ENCODE results near the gene KREMEN1. TPM values are rescaled to one million over a fixed set of nuclear protein-coding genes. Genes with fewer than 3 reads are reported as not detected.
A peak's percentile ranks its signal among the peaks of the same experiment; 100 is the strongest.
"Not testable (repeated sequence)": the region's sequence is repeated elsewhere in the genome, so short reads cannot be mapped to it uniquely, and the experiment has no call there.

Gene KREMEN1
- total and polyA plus RNA-seq, 5 donors from 2014 or later, result 0.10 TPM; not detected in 4

- H3K27me3 Mint-ChIP-seq, result peaks cover 37% of the 10 kb centered on the region
- peak overlapping the region in 2 of 4 donors; percentile 50 to 73 for H3K4me3 Mint-ChIP-seq
- peaks cover 0 to 13% (median 6%) of the 10 kb centered on the region in 4 donors for H3K4me1 Mint-ChIP-seq
- Histone ChIP-seq H3K27ac (ENCODE audit: insufficient read depth, low read length, poor library complexity, severe bottlenecking) (no peak overlapping the region), H3K36me3 (ENCODE audit: control insufficient read depth, insufficient read depth, low read length) (no peaks in the 10 kb centered on the region), H3K4me3 (ENCODE audit: low read depth, low read length) (no peak overlapping the region), H3K27me3 (ENCODE audit: control insufficient read depth, insufficient read depth, low read length) (peaks cover 9% of the 10 kb centered on the region), H3K4me1 (ENCODE audit: control insufficient read depth, insufficient read depth, low read length, poor library complexity, severe bottlenecking) (peaks cover 6% of the 10 kb centered on the region), H3K9me3 (ENCODE audit: control insufficient read depth in 2 of 2, low read length in 2 of 2) (no peaks in the 10 kb centered on the region)
- H3K9me3 Mint-ChIP-seq, result no peaks in the 10 kb centered on the region
- H3K36me3 Mint-ChIP-seq, result no peaks in the 10 kb centered on the region
- no peak for DNase-seq
- ATAC-seq (ENCODE audit: low read depth in 2 of 2), result no peak
- no peak overlapping the region for H3K27ac Mint-ChIP-seq
These were observed 42.1 kb upstream of the KREMEN1 start for GRCh38 chr22:29030618-29031226.

GRCh38 chr22:29031227-29032011 is 41.4 kb upstream of the KREMEN1 start:
- peak overlapping the region in 1 of 4 donors; percentile 73 for H3K4me3 Mint-ChIP-seq
- peaks cover 37% of the 10 kb centered on the region for H3K27me3 Mint-ChIP-seq
- peaks cover 0 to 13% (median 7%) of the 10 kb centered on the region in 4 donors for H3K4me1 Mint-ChIP-seq
- Histone ChIP-seq H3K4me3 (ENCODE audit: low read depth, low read length) (no peak overlapping the region), H3K36me3 (ENCODE audit: control insufficient read depth, insufficient read depth, low read length) (no peaks in the 10 kb centered on the region), H3K4me1 (ENCODE audit: control insufficient read depth, insufficient read depth, low read length, poor library complexity, severe bottlenecking) (peaks cover 6% of the 10 kb centered on the region), H3K27ac (ENCODE audit: insufficient read depth, low read length, poor library complexity, severe bottlenecking) (no peak overlapping the region), H3K27me3 (ENCODE audit: control insufficient read depth, insufficient read depth, low read length) (peaks cover 9% of the 10 kb centered on the region), H3K9me3 (ENCODE audit: control insufficient read depth in 2 of 2, low read length in 2 of 2) (no peaks in the 10 kb centered on the region)
- no peaks in the 10 kb centered on the region for H3K36me3 Mint-ChIP-seq
- no peak overlapping the region for H3K27ac Mint-ChIP-seq
- no peak for ATAC-seq (ENCODE audit: low read depth in 2 of 2)
- no peaks in the 10 kb centered on the region for H3K9me3 Mint-ChIP-seq
- DNase-seq, result no peak

- Histone ChIP-seq H3K27ac (ENCODE audit: insufficient read depth, low read length, poor library complexity, severe bottlenecking) (no peak overlapping the region), H3K4me3 (ENCODE audit: low read depth, low read length) (no peak overlapping the region), H3K27me3 (ENCODE audit: control insufficient read depth, insufficient read depth, low read length) (peaks cover 9% of the 10 kb centered on the region), H3K36me3 (ENCODE audit: control insufficient read depth, insufficient read depth, low read length) (no peaks in the 10 kb centered on the region), H3K4me1 (ENCODE audit: control insufficient read depth, insufficient read depth, low read length, poor library complexity, severe bottlenecking) (peaks cover 6% of the 10 kb centered on the region), H3K9me3 (ENCODE audit: control insufficient read depth in 2 of 2, low read length in 2 of 2) (no peaks in the 10 kb centered on the region)
- H3K4me1 Mint-ChIP-seq, result peaks cover 0 to 13% (median 7%) of the 10 kb centered on the region in 4 donors
- H3K36me3 Mint-ChIP-seq, result no peaks in the 10 kb centered on the region
- DNase-seq (no peak), ATAC-seq (ENCODE audit: low read depth in 2 of 2) (no peak)
- H3K27me3 Mint-ChIP-seq, result peaks cover 37% of the 10 kb centered on the region
- H3K27ac Mint-ChIP-seq, result no peak overlapping the region
- H3K9me3 Mint-ChIP-seq, result no peaks in the 10 kb centered on the region
- no peak overlapping the region for H3K4me3 Mint-ChIP-seq
These were observed 40.8 kb upstream of the KREMEN1 start for GRCh38 chr22:29032014-29032475.

- Histone ChIP-seq H3K4me1 (ENCODE audit: control insufficient read depth, insufficient read depth, low read length, poor library complexity, severe bottlenecking) (peaks cover 6% of the 10 kb centered on the region), H3K9me3 (ENCODE audit: control insufficient read depth in 2 of 2, low read length in 2 of 2) (no peaks in the 10 kb centered on the region), H3K27ac (ENCODE audit: insufficient read depth, low read length, poor library complexity, severe bottlenecking) (no peak overlapping the region), H3K36me3 (ENCODE audit: control insufficient read depth, insufficient read depth, low read length) (no peaks in the 10 kb centered on the region), H3K4me3 (ENCODE audit: low read depth, low read length) (no peak overlapping the region), H3K27me3 (ENCODE audit: control insufficient read depth, insufficient read depth, low read length) (peaks cover 9% of the 10 kb centered on the region)
- Mint-ChIP-seq H3K27ac (no peak overlapping the region), H3K36me3 (no peaks in the 10 kb centered on the region), H3K9me3 (no peaks in the 10 kb centered on the region), H3K4me1 (peaks cover 0 to 13% (median 7%) of the 10 kb centered on the region in 4 donors), H3K27me3 (peaks cover 37% of the 10 kb centered on the region), H3K4me3 (no peak overlapping the region)
- no peak for DNase-seq
- ATAC-seq (ENCODE audit: low read depth in 2 of 2), result no peak
These were observed 40.3 kb upstream of the KREMEN1 start for GRCh38 chr22:29032584-29032983.

GRCh38 chr22:29037340-29037932 is 35.4 kb upstream of the KREMEN1 start:
- Mint-ChIP-seq H3K36me3 (no peaks in the 10 kb centered on the region), H3K9me3 (no peaks in the 10 kb centered on the region), H3K27me3 (no peaks in the 10 kb centered on the region), H3K4me1 (peaks cover 0 to 3% (median 0%) of the 10 kb centered on the region in 4 donors), H3K27ac (no peak overlapping the region), H3K4me3 (no peak overlapping the region)
- no peaks in the 10 kb centered on the region for H3K4me1 ChIP-seq (ENCODE audit: control insufficient read depth, insufficient read depth, low read length, poor library complexity, severe bottlenecking)
- no peak overlapping the region for H3K4me3 ChIP-seq (ENCODE audit: low read depth, low read length)
- H3K9me3 ChIP-seq (ENCODE audit: control insufficient read depth in 2 of 2, low read length in 2 of 2), result no peaks in the 10 kb centered on the region
- ATAC-seq (ENCODE audit: low read depth in 2 of 2) (no peak), DNase-seq (no peak)
- H3K27ac ChIP-seq (ENCODE audit: insufficient read depth, low read length, poor library complexity, severe bottlenecking), result no peak overlapping the region
- H3K36me3 ChIP-seq (ENCODE audit: control insufficient read depth, insufficient read depth, low read length), result no peaks in the 10 kb centered on the region
- no peaks in the 10 kb centered on the region for H3K27me3 ChIP-seq (ENCODE audit: control insufficient read depth, insufficient read depth, low read length)

- no peaks in the 10 kb centered on the region for H3K9me3 ChIP-seq (ENCODE audit: control insufficient read depth in 2 of 2, low read length in 2 of 2)
- Mint-ChIP-seq H3K27ac (no peak overlapping the region), H3K27me3 (no peaks in the 10 kb centered on the region), H3K9me3 (no peaks in the 10 kb centered on the region), H3K4me1 (peaks cover 0 to 3% (median 0%) of the 10 kb centered on the region in 4 donors), H3K36me3 (no peaks in the 10 kb centered on the region), H3K4me3 (no peak overlapping the region)
- ATAC-seq (ENCODE audit: low read depth in 2 of 2), result no peak
- H3K36me3 ChIP-seq (ENCODE audit: control insufficient read depth, insufficient read depth, low read length), result no peaks in the 10 kb centered on the region
- H3K27me3 ChIP-seq (ENCODE audit: control insufficient read depth, insufficient read depth, low read length), result no peaks in the 10 kb centered on the region
- H3K4me1 ChIP-seq (ENCODE audit: control insufficient read depth, insufficient read depth, low read length, poor library complexity, severe bottlenecking), result no peaks in the 10 kb centered on the region
- H3K4me3 ChIP-seq (ENCODE audit: low read depth, low read length), result no peak overlapping the region
- no peak for DNase-seq
- no peak overlapping the region for H3K27ac ChIP-seq (ENCODE audit: insufficient read depth, low read length, poor library complexity, severe bottlenecking)
These were observed 33.7 kb upstream of the KREMEN1 start for GRCh38 chr22:29039148-29039547.

- not testable (repeated sequence) for H3K4me3 ChIP-seq (ENCODE audit: low read depth, low read length); ATAC-seq (ENCODE audit: low read depth in 2 of 2); H3K9me3 Mint-ChIP-seq; DNase-seq; H3K27ac Mint-ChIP-seq; H3K27ac ChIP-seq (ENCODE audit: insufficient read depth, low read length, poor library complexity, severe bottlenecking); H3K4me3 Mint-ChIP-seq; H3K4me1 Mint-ChIP-seq; H3K9me3 ChIP-seq (ENCODE audit: control insufficient read depth in 2 of 2, low read length in 2 of 2); H3K36me3 Mint-ChIP-seq; H3K4me1 ChIP-seq (ENCODE audit: control insufficient read depth, insufficient read depth, low read length, poor library complexity, severe bottlenecking); H3K27me3 ChIP-seq (ENCODE audit: control insufficient read depth, insufficient read depth, low read length); H3K27me3 Mint-ChIP-seq; H3K36me3 ChIP-seq (ENCODE audit: control insufficient read depth, insufficient read depth, low read length)
These were observed 33.2 kb upstream of the KREMEN1 start for GRCh38 chr22:29039684-29040083.
